IPS DF 4.7 (cell line): Measurements from ENCODE around the gene REPIN1.

ENCODE experiments used
- DNase-seq: peaks from one replicate; pipeline ENCODE4 v3.0.0-alpha.2; 2013; ENCODE audit warnings: low spot score; ENCODE audit errors: extremely low read depth

Gene REPIN1

GRCh38 chr7:150389532-150389816 lies 20.9 kb downstream of the REPIN1 start:
- no peak for DNase-seq

- DNase-seq: no peak
Observed at GRCh38 chr7:150390205-150390604, 21.6 kb downstream of the REPIN1 start.

GRCh38 chr7:150393325-150393724 lies 24.7 kb downstream of the REPIN1 start:
- DNase-seq: no peak

- DNase-seq: no peak
Observed at GRCh38 chr7:150396426-150396825, 27.8 kb downstream of the REPIN1 start.

GRCh38 chr7:150396851-150397260 lies 28.2 kb downstream of the REPIN1 start:
- no peak for DNase-seq

- DNase-seq: no peak
Observed at GRCh38 chr7:150397346-150398107, 28.9 kb downstream of the REPIN1 start.

GRCh38 chr7:150398108-150398964 lies 29.7 kb downstream of the REPIN1 start:
- DNase-seq: no peak

- no peak for DNase-seq
Observed at GRCh38 chr7:150398965-150399320, 30.3 kb downstream of the REPIN1 start.

- DNase-seq: no peak
Observed at GRCh38 chr7:150399421-150400007, 30.9 kb downstream of the REPIN1 start.

- DNase-seq: no peak
Observed at GRCh38 chr7:150400008-150400787, 31.6 kb downstream of the REPIN1 start.

GRCh38 chr7:150400788-150401423 lies 32.3 kb downstream of the REPIN1 start:
- DNase-seq: no peak

GRCh38 chr7:150401424-150401790 lies 32.8 kb downstream of the REPIN1 start:
- DNase-seq: no peak

GRCh38 chr7:150401861-150402631 lies 33.4 kb downstream of the REPIN1 start:
- DNase-seq: no peak

- no peak for DNase-seq
Observed at GRCh38 chr7:150402671-150403321, 34.2 kb downstream of the REPIN1 start.

GRCh38 chr7:150403376-150404171 lies 35.0 kb downstream of the REPIN1 start:
- DNase-seq: no peak

GRCh38 chr7:150404172-150404804 lies 35.7 kb downstream of the REPIN1 start:
- no peak for DNase-seq

GRCh38 chr7:150404805-150405583 lies 36.4 kb downstream of the REPIN1 start:
- no peak for DNase-seq
